ENCODE measurements around the gene SLC2A13. TPM values are rescaled to one million over a fixed set of nuclear protein-coding genes. Genes with fewer than 3 reads are reported as not detected.

The SLC2A13 gene
- polyA plus RNA-seq, 1 donor = 3.5 TPM

GRCh38 chr12:39993268-39993667, 112.6 kb downstream of the SLC2A13 start:
- no peak for DNase-seq (ENCODE audit: low read depth)

- peak; percentile 17 for DNase-seq (ENCODE audit: low read depth)
These were observed 115.5 kb downstream of the SLC2A13 start for GRCh38 chr12:39990122-39991101.

GRCh38 chr12:39989501-39989900, 116.4 kb downstream of the SLC2A13 start:
- no peak for DNase-seq (ENCODE audit: low read depth)

GRCh38 chr12:39988574-39988973, 117.3 kb downstream of the SLC2A13 start:
- no peak for DNase-seq (ENCODE audit: low read depth)

- DNase-seq (ENCODE audit: low read depth) = no peak
These were observed 119.2 kb downstream of the SLC2A13 start for GRCh38 chr12:39986674-39987073.

- DNase-seq (ENCODE audit: low read depth) = no peak
These were observed 121.2 kb downstream of the SLC2A13 start for GRCh38 chr12:39984670-39985069.

- DNase-seq (ENCODE audit: low read depth) = no peak
These were observed 130.4 kb downstream of the SLC2A13 start for GRCh38 chr12:39975374-39975918.

- no peak for DNase-seq (ENCODE audit: low read depth)
These were observed 133.8 kb downstream of the SLC2A13 start for GRCh38 chr12:39972119-39972518.

- DNase-seq (ENCODE audit: low read depth) = no peak
These were observed 134.5 kb downstream of the SLC2A13 start for GRCh38 chr12:39971348-39971747.

- DNase-seq (ENCODE audit: low read depth) = no peak
These were observed 139.2 kb downstream of the SLC2A13 start for GRCh38 chr12:39966721-39967120.

GRCh38 chr12:39966256-39966655, 139.6 kb downstream of the SLC2A13 start:
- no peak for DNase-seq (ENCODE audit: low read depth)

GRCh38 chr12:39959467-39959866, 146.4 kb downstream of the SLC2A13 start:
- no peak for DNase-seq (ENCODE audit: low read depth)

- no peak for DNase-seq (ENCODE audit: low read depth)
These were observed 146.8 kb downstream of the SLC2A13 start for GRCh38 chr12:39959031-39959430.

GRCh38 chr12:39958377-39958776, 147.5 kb downstream of the SLC2A13 start:
- no peak for DNase-seq (ENCODE audit: low read depth)

GRCh38 chr12:39956725-39957124, 149.2 kb downstream of the SLC2A13 start:
- no peak for DNase-seq (ENCODE audit: low read depth)

- DNase-seq (ENCODE audit: low read depth) = no peak
These were observed 159.3 kb downstream of the SLC2A13 start for GRCh38 chr12:39946361-39947280.

GRCh38 chr12:39937119-39937518, 168.8 kb downstream of the SLC2A13 start:
- DNase-seq (ENCODE audit: low read depth) = no peak

- DNase-seq (ENCODE audit: low read depth) = no peak
These were observed 170.0 kb downstream of the SLC2A13 start for GRCh38 chr12:39935839-39936238.

- DNase-seq (ENCODE audit: low read depth) = no peak
These were observed 170.6 kb downstream of the SLC2A13 start for GRCh38 chr12:39935275-39935674.

- no peak for DNase-seq (ENCODE audit: low read depth)
These were observed 174.0 kb downstream of the SLC2A13 start for GRCh38 chr12:39931857-39932256.

- DNase-seq (ENCODE audit: low read depth) = no peak
These were observed 174.7 kb downstream of the SLC2A13 start for GRCh38 chr12:39931231-39931630.

GRCh38 chr12:39930101-39930500, 175.8 kb downstream of the SLC2A13 start:
- no peak for DNase-seq (ENCODE audit: low read depth)

Measured in forelimb muscle (tissue), 1 donor.